Suprapubic skin (tissue), 4 donors: Measurements from ENCODE around the gene SLC26A2. TPM values are rescaled to one million over a fixed set of nuclear protein-coding genes. Genes with fewer than 3 reads are reported as not detected.

Experiments used
- DNase-seq, 2 donors: peaks; one replicate each; pipeline ENCODE4 v3.0.0-alpha.2; 2019; ENCODE audit warnings: low spot score in 2 of 2
- H3K27ac ChIP-seq: fragments of 200-600 bp; sonication (generic); one replicate; pipeline ENCODE4 v1.5.1; 2019
- H3K27me3 ChIP-seq: fragments of 200-600 bp; sonication (generic); one replicate; pipeline ENCODE4 v1.5.1; 2019
- H3K36me3 ChIP-seq: fragments of 200-600 bp; sonication (generic); one replicate; pipeline ENCODE4 v1.5.1; 2019
- H3K4me1 ChIP-seq: fragments of 200-600 bp; sonication (generic); one replicate; pipeline ENCODE4 v1.5.1; 2019
- H3K4me3 ChIP-seq: fragments of 200-600 bp; sonication (generic); one replicate; pipeline ENCODE4 v1.5.1; 2019; ENCODE audit warnings: mild to moderate bottlenecking
- H3K9me3 ChIP-seq: fragments of 200-600 bp; sonication (generic); one replicate; pipeline ENCODE4 v1.5.1; 2019
- EP300 ChIP-seq: sonication (generic); formaldehyde crosslinking; IDR thresholded peaks from one replicate; pipeline ENCODE4 v1.6.1; 2017; ENCODE audit warnings: antibody characterized with exemption
- POLR2A ChIP-seq, 2 donors: fragments of 450-650 bp; IDR thresholded peaks; one replicate each; pipeline ENCODE4 v1.6.1; 2017; ENCODE audit warnings: antibody characterized with exemption in 2 of 2, mild to moderate bottlenecking in 2 of 2, moderate library complexity in 2 of 2
- POLR2AphosphoS5 ChIP-seq, 3 donors: sonication (generic); formaldehyde crosslinking; IDR thresholded peaks; one replicate each; pipeline ENCODE4 v1.6.1; 2017; ENCODE audit warnings: antibody characterized with exemption in 3 of 3
- WGBS: methylation state at CpG from one replicate; pipeline ENCODE4 v1.1.5; 2018; 5-methylcytosine and 5-hydroxymethylcytosine counted together
- total RNA-seq, 4 donors: library from RNA; depleted of rRNA; stranded (reverse); fragments of >200 nt; gene quantifications; one replicate each; pipeline ENCODE4 v1.1.0, GENCODE V29; 2016
- TF ChIP-seq, protein P1 (sequence below), 2 donors: fragments of 200-600 bp in 1 of 2; fragments of 450-650 bp in 1 of 2; sonication (generic) in 1 of 2; IDR thresholded peaks; one replicate each; pipeline ENCODE4 v1.5.1; 2016 to 2019; ENCODE audit warnings: antibody characterized with exemption in 2 of 2, mild to moderate bottlenecking in 1 of 2, moderate library complexity in 1 of 2

Gene SLC26A2
- total RNA-seq, 4 donors from 2014 or later, result 29.9 to 62.2 (median 46.0) TPM

DNA sequence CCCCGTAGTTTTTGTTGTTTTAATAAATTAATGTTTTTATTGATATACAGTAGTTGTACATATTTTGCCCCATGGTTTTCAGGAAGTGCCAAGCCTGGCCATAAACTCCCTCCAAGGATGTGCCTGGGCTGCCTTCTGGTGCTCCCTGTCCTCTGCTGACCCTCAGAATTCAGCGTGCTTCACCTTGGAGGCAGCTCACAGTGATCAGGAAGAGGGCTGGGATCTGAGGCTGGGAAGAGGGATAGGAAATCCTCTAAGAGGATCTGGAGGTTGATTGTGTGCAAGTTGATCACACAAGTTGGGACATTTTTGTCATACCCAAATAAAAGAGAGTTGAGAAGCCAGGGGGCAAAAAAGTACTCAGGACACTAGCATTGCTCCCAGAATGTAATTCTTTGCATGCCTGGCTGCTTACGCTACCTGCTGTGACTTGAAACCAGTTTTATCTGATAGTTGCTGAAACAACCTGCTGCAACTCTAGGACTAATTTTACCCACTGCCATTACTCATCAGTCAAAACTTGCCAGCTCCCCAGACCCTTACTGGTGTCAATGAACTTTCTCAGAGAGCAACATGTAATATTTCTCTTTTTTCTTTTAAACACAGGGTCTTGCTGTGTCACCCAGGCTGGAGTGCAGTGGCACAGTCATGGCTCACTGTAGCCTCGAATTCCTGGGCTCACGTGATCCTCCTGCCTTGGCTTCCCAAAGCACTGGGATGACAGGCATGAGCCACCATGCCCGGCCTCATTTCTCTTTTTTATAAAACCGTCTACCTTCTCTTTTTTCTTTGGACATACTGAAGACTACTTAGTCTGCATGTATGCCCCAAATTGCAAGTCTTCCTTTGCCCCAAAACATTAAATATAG lies 44.9 kb upstream of the SLC26A2 start:
- TF ChIP-seq EP300 (no peak), POLR2A (IDR thresholded peaks at IDR 0.05) (no peak), POLR2AphosphoS5 (IDR thresholded peaks at IDR 0.05) (no peak)
- TF ChIP-seq, protein P1, sequence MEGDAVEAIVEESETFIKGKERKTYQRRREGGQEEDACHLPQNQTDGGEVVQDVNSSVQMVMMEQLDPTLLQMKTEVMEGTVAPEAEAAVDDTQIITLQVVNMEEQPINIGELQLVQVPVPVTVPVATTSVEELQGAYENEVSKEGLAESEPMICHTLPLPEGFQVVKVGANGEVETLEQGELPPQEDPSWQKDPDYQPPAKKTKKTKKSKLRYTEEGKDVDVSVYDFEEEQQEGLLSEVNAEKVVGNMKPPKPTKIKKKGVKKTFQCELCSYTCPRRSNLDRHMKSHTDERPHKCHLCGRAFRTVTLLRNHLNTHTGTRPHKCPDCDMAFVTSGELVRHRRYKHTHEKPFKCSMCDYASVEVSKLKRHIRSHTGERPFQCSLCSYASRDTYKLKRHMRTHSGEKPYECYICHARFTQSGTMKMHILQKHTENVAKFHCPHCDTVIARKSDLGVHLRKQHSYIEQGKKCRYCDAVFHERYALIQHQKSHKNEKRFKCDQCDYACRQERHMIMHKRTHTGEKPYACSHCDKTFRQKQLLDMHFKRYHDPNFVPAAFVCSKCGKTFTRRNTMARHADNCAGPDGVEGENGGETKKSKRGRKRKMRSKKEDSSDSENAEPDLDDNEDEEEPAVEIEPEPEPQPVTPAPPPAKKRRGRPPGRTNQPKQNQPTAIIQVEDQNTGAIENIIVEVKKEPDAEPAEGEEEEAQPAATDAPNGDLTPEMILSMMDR (IDR thresholded peaks at IDR 0.05), result no peak
- Histone ChIP-seq H3K9me3 (no peaks in the 10 kb centered on the region), H3K27ac (no peak overlapping the region), H3K27me3 (no peaks in the 10 kb centered on the region), H3K4me1 (no peaks in the 10 kb centered on the region), H3K4me3 (no peak overlapping the region), H3K36me3 (no peaks in the 10 kb centered on the region)
- no peak for DNase-seq
- WGBS, result 66% methylated on average over 7 of the region's 7 CpGs

DNA sequence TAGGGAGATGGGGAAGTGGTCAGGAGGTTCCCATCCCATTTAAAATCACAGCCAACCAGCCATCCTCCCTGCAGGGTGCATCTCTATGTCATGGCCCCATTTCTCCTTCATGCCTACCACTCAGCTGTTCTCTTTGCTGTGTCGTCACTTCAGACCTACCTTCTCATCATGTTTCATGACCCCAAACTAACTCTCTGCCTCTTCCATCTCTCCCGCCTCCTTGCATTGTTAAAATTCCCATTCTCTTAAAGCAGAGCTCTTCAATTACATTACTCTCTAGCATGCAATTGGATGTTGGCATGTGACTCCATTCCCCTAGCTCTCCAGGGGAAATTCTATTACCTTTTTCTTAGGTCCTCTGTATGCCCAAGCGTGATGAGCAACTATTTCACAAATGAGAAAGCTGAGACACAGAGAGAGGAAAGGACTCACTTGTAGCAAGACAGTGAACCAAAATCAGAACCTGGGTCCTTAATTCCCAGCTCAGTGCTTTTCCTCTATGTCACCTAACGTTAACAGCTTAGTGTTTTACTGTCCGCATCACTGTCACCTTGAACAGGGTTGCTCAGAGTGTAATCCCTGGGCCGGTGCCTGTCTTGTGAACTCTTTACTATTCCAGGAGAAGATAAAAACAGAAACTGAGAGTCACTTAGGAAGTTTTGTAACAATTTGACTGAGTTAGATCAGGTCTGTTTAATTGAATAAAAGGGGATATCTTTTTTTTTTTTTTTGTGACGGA lies 44.1 kb upstream of the SLC26A2 start:
- H3K4me1 ChIP-seq, result no peaks in the 10 kb centered on the region
- TF ChIP-seq POLR2A (IDR thresholded peaks at IDR 0.05), result no peak
- TF ChIP-seq EP300, result no peak
- TF ChIP-seq POLR2AphosphoS5 (IDR thresholded peaks at IDR 0.05), result no peak
- TF ChIP-seq, protein P1 (IDR thresholded peaks at IDR 0.05), result no peak
- WGBS, result 87% methylated on average over 7 of the region's 7 CpGs
- no peaks in the 10 kb centered on the region for H3K9me3 ChIP-seq
- H3K27ac ChIP-seq, result no peak overlapping the region
- H3K36me3 ChIP-seq, result no peaks in the 10 kb centered on the region
- H3K4me3 ChIP-seq, result no peak overlapping the region
- H3K27me3 ChIP-seq, result no peaks in the 10 kb centered on the region
- DNase-seq, result no peak

DNA sequence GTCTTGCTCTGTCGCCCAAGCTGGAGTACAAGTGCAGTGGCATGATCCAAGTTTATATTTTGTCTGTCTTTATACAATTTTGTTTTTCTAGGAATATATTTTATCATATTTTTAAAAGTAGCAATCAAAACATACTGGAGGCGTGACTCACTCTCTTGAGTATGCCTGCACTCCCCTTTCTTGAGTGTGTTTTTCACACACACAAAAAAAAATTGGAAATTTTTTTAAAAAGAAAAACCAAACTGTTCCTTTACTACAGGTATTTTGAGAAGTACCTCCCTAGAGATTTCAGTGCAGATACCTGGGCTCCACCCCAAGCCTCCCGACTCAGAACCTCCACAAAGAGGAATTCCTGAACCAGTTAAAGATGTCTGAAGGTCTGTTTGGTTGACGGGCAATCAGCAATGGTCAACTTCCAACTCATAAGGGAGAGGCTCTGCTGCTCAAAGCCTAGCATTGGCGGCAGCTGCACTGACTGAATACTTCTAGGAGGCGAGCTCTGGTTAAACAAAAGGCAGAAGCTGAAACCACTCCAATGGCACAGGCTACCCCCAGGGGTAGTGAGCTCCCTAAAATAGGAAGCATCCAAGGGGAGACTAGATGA lies 43.4 kb upstream of the SLC26A2 start:
- Histone ChIP-seq H3K4me1 (no peaks in the 10 kb centered on the region), H3K27me3 (no peaks in the 10 kb centered on the region), H3K36me3 (no peaks in the 10 kb centered on the region), H3K27ac (no peak overlapping the region), H3K9me3 (no peaks in the 10 kb centered on the region), H3K4me3 (no peak overlapping the region)
- TF ChIP-seq, protein P1 (IDR thresholded peaks at IDR 0.05), result no peak
- TF ChIP-seq EP300 (no peak), POLR2A (IDR thresholded peaks at IDR 0.05) (no peak), POLR2AphosphoS5 (IDR thresholded peaks at IDR 0.05) (no peak)
- no peak for DNase-seq
- WGBS, result 78% methylated on average over 6 of the region's 6 CpGs

DNA sequence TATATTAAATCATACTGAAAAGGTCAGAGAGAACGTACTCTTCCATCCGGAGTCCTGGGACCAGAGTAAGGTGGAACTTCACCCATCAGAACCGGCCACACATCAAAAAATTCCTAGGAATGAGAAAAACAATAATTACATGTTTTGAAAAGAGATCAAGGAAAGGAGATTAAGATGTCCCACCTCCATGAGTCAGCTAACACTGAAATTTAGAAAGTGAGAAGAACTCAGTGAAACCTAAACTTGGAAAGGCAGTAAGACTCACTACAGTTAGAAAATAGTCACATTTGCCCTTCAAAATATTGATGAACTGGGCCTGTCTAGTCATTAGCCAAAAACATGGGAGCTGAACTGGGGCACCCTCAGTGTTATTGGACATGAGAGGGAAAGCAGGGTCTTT lies 39.0 kb upstream of the SLC26A2 start:
- Histone ChIP-seq H3K4me1 (no peaks in the 10 kb centered on the region), H3K9me3 (no peaks in the 10 kb centered on the region), H3K4me3 (no peak overlapping the region), H3K27ac (no peak overlapping the region), H3K27me3 (no peaks in the 10 kb centered on the region), H3K36me3 (no peaks in the 10 kb centered on the region)
- TF ChIP-seq, protein P1 (IDR thresholded peaks at IDR 0.05), result no peak
- TF ChIP-seq POLR2A (IDR thresholded peaks at IDR 0.05), result no peak
- no peak for TF ChIP-seq EP300
- no peak for TF ChIP-seq POLR2AphosphoS5 (IDR thresholded peaks at IDR 0.05)
- no peak for DNase-seq
- 82% methylated on average over 3 of the region's 3 CpGs for WGBS

DNA sequence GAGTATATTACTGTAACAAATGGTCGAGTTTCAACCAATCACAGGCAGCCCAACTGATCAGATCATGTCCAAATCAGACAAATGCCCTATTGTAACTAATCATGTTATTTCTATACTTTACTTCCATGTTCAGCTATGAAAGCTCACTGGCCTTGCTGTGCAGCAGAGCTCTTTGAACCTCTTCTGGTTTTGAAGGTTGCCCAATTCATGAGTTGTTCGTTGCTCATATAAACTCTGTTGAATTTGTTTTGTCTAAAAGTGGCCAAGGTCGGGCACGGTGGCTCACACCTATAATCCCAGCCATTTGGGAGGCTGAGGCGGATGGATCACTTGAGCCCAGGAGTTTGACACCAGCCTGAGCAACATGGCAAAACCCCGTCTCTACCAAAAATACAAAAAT lies 37.6 kb upstream of the SLC26A2 start:
- Histone ChIP-seq H3K27me3 (no peaks in the 10 kb centered on the region), H3K9me3 (no peaks in the 10 kb centered on the region), H3K27ac (no peak overlapping the region), H3K4me1 (no peaks in the 10 kb centered on the region), H3K4me3 (no peak overlapping the region), H3K36me3 (no peaks in the 10 kb centered on the region)
- TF ChIP-seq EP300, result no peak
- TF ChIP-seq POLR2AphosphoS5 (IDR thresholded peaks at IDR 0.05), result no peak
- TF ChIP-seq, protein P1 (IDR thresholded peaks at IDR 0.05), result no peak
- no peak for TF ChIP-seq POLR2A (IDR thresholded peaks at IDR 0.05)
- 81% methylated on average over 6 of the region's 6 CpGs for WGBS
- DNase-seq, result no peak
